Inflammatory macrophage treated with lipopolysaccharide for 1 hour (primary cell): ENCODE measurements around the gene CROCC.
"Not testable (repeated sequence)": the region's sequence is repeated elsewhere in the genome, so short reads cannot be mapped to it uniquely, and the experiment has no call there.

ENCODE experiments used
- DNase-seq, 2 donors: peaks; one replicate each; pipeline ENCODE4 v3.0.0-alpha.2; 2020 to 2022

The CROCC gene

GRCh38 chr1:16918936-16919665 lies 2.6 kb upstream of the CROCC start:
- DNase-seq: not testable (repeated sequence)

GRCh38 chr1:16920951-16921350 lies 780 bp upstream of the CROCC start:
- DNase-seq: no peak

- no peak for DNase-seq
Observed at GRCh38 chr1:16922466-16922865, 735 bp downstream of the CROCC start.

GRCh38 chr1:16922885-16923431 lies 1.2 kb downstream of the CROCC start:
- no peak for DNase-seq

GRCh38 chr1:16924216-16924918 lies 2.6 kb downstream of the CROCC start:
- DNase-seq: no peak

GRCh38 chr1:16924919-16925477 lies 3.3 kb downstream of the CROCC start:
- DNase-seq: no peak

- DNase-seq: no peak
Observed at GRCh38 chr1:16925635-16926490, 4.1 kb downstream of the CROCC start.

- DNase-seq: no peak
Observed at GRCh38 chr1:16926491-16927073, 4.9 kb downstream of the CROCC start.

GRCh38 chr1:16927256-16927655 lies 5.5 kb downstream of the CROCC start:
- DNase-seq: no peak

GRCh38 chr1:16927711-16928485 lies 6.2 kb downstream of the CROCC start:
- no peak for DNase-seq

- not testable (repeated sequence) for DNase-seq
Observed at GRCh38 chr1:16929146-16930041, 7.7 kb downstream of the CROCC start.

- DNase-seq: peak; percentile 32 to 41
Observed at GRCh38 chr1:16931206-16931934, 9.6 kb downstream of the CROCC start.

GRCh38 chr1:16933945-16934344 lies 12.2 kb downstream of the CROCC start:
- DNase-seq: not testable (repeated sequence)

GRCh38 chr1:16936580-16936979 lies 14.8 kb downstream of the CROCC start:
- DNase-seq: not testable (repeated sequence)

GRCh38 chr1:16938351-16939321 lies 16.9 kb downstream of the CROCC start:
- DNase-seq: no peak

- not testable (repeated sequence) for DNase-seq
Observed at GRCh38 chr1:16939386-16940180, 17.9 kb downstream of the CROCC start.

- DNase-seq: no peak
Observed at GRCh38 chr1:16944038-16944437, 22.3 kb downstream of the CROCC start.

- not testable (repeated sequence) for DNase-seq
Observed at GRCh38 chr1:16945512-16945911, 23.8 kb downstream of the CROCC start.
